ENCODE measurements around the gene SH3BP1. TPM values are rescaled to one million over a fixed set of nuclear protein-coding genes. Genes with fewer than 3 reads are reported as not detected.

SH3BP1 gene
- total and polyA plus RNA-seq, 2 donors (not counting 1 experiment from before 2014, with no cell fraction given) = 2.9 to 3.1 TPM

- peaks cover 2% of the 10 kb centered on the region for H3K4me1 ChIP-seq (ENCODE audit: control insufficient read depth, extremely low read depth, insufficient read depth, low read length)
- H3K9ac ChIP-seq (ENCODE audit: insufficient read depth, low read length) = no peak overlapping the region
- H3K4me2 ChIP-seq (ENCODE audit: extremely low read depth, insufficient read depth, low read length) = no peak overlapping the region
- no peaks in the 10 kb centered on the region for H4K20me1 ChIP-seq (ENCODE audit: control insufficient read depth, extremely low read depth, insufficient read depth, low read length)
- no peak overlapping the region for H2AFZ ChIP-seq (ENCODE audit: low read length)
- DNase-seq (ENCODE audit: low read depth in 2 of 2) = no peak
- H3K9me3 ChIP-seq (ENCODE audit: control insufficient read depth, insufficient read depth, low read depth, low read length) = no peaks in the 10 kb centered on the region
- no peaks in the 10 kb centered on the region for H3K79me2 ChIP-seq (ENCODE audit: control insufficient read depth, insufficient read depth, low read length)
- no peak overlapping the region for H3K27ac ChIP-seq (ENCODE audit: insufficient read depth, low read length)
- peaks cover 11% of the 10 kb centered on the region for H3K36me3 ChIP-seq (ENCODE audit: control insufficient read depth, insufficient read depth, low read length)
- H3K27me3 ChIP-seq (ENCODE audit: control insufficient read depth, insufficient read depth, low read length) = no peaks in the 10 kb centered on the region
- H3K4me3 ChIP-seq (replicated peaks in 1 of 4; ENCODE audit: control extremely low read depth in 1 of 4, insufficient read depth in 1 of 4, low read depth in 3 of 4, low read length in 4 of 4) = no peak overlapping the region
- TF ChIP-seq CTCF (conservative IDR thresholded peaks at IDR 0.05 in 1 of 2, IDR thresholded peaks at IDR 0.05 in 1 of 2; ENCODE audit: low read depth in 1 of 2, low read length in 2 of 2) (no peak), EZH2 (IDR thresholded peaks at IDR 0.05; ENCODE audit: low read length, missing control alignments) (no peak)
These were observed 22.0 kb upstream of the SH3BP1 start for GRCh38 chr22:37617431-37617830.

DNA sequence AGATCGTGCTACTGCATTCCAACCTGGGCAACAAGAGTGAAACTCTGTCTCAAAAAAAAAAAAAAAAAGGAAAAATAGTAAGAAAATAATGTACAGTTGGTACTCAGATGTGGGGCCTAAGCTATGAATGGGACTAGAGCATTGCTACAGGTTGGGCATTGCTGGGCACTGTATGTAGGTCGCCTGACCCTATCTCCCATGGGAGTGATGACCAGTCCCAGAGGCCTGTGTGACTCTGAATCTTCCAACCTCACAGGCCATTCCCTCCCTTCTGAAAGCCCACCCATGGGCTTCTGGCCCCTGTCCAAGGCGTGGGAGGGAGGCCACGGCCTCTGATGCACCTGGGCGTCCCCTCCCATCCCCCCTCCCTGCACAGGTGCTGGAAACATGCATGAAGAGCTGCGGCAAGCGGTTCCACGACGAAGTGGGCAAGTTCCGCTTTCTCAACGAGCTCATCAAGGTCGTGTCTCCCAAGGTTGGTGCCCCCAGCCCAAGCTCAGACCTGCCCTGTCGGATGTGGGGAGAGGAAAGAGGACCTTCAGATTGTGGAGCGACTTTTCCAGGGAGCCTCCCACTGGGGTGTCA, 21.3 kb upstream of the SH3BP1 start:
- Histone ChIP-seq H2AFZ (ENCODE audit: low read length) (no peak overlapping the region), H3K27ac (ENCODE audit: insufficient read depth, low read length) (no peak overlapping the region), H3K9me3 (ENCODE audit: control insufficient read depth, insufficient read depth, low read depth, low read length) (no peaks in the 10 kb centered on the region), H3K4me1 (ENCODE audit: control insufficient read depth, extremely low read depth, insufficient read depth, low read length) (peaks cover 1% of the 10 kb centered on the region), H3K9ac (ENCODE audit: insufficient read depth, low read length) (no peak overlapping the region), H3K4me3 (replicated peaks in 1 of 4; ENCODE audit: control extremely low read depth in 1 of 4, insufficient read depth in 1 of 4, low read depth in 3 of 4, low read length in 4 of 4) (no peak overlapping the region), H3K36me3 (ENCODE audit: control insufficient read depth, insufficient read depth, low read length) (peaks cover 13% of the 10 kb centered on the region), H4K20me1 (ENCODE audit: control insufficient read depth, extremely low read depth, insufficient read depth, low read length) (no peaks in the 10 kb centered on the region), H3K79me2 (ENCODE audit: control insufficient read depth, insufficient read depth, low read length) (no peaks in the 10 kb centered on the region), H3K4me2 (ENCODE audit: extremely low read depth, insufficient read depth, low read length) (no peak overlapping the region), H3K27me3 (ENCODE audit: control insufficient read depth, insufficient read depth, low read length) (no peaks in the 10 kb centered on the region)
- TF ChIP-seq EZH2 (IDR thresholded peaks at IDR 0.05; ENCODE audit: low read length, missing control alignments) (no peak), CTCF (conservative IDR thresholded peaks at IDR 0.05 in 1 of 2, IDR thresholded peaks at IDR 0.05 in 1 of 2; ENCODE audit: low read depth in 1 of 2, low read length in 2 of 2) (no peak)
- DNase-seq (ENCODE audit: low read depth in 2 of 2) = no peak

DNA sequence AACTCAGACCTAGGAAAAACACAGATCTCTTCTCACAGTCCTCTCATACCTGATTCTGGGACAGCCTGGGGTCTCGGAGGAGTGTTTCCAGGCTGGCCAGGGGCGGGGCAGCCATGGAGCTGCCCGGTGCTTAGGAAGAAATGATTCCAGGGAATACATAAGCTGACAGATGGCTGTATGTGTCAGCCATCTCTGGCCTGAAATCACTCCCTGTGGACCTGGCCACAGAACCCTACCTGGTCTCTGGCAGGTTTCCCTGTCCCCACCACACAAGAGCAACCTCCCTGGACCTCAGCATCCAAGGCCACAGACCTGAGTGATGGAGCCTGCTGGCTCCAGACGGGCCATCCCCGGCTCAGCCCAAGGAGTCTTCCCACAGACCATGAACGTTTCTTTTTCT, 20.8 kb upstream of the SH3BP1 start:
- H3K4me2 ChIP-seq (ENCODE audit: extremely low read depth, insufficient read depth, low read length) = no peak overlapping the region
- no peak overlapping the region for H2AFZ ChIP-seq (ENCODE audit: low read length)
- H3K4me1 ChIP-seq (ENCODE audit: control insufficient read depth, extremely low read depth, insufficient read depth, low read length) = no peaks in the 10 kb centered on the region
- TF ChIP-seq EZH2 (IDR thresholded peaks at IDR 0.05; ENCODE audit: low read length, missing control alignments) (no peak), CTCF (conservative IDR thresholded peaks at IDR 0.05 in 1 of 2, IDR thresholded peaks at IDR 0.05 in 1 of 2; ENCODE audit: low read depth in 1 of 2, low read length in 2 of 2) (no peak)
- H3K27ac ChIP-seq (ENCODE audit: insufficient read depth, low read length) = no peak overlapping the region
- H3K79me2 ChIP-seq (ENCODE audit: control insufficient read depth, insufficient read depth, low read length) = no peaks in the 10 kb centered on the region
- peaks cover 15% of the 10 kb centered on the region for H3K36me3 ChIP-seq (ENCODE audit: control insufficient read depth, insufficient read depth, low read length)
- DNase-seq (ENCODE audit: low read depth in 2 of 2) = no peak
- no peaks in the 10 kb centered on the region for H4K20me1 ChIP-seq (ENCODE audit: control insufficient read depth, extremely low read depth, insufficient read depth, low read length)
- H3K4me3 ChIP-seq (replicated peaks in 1 of 4; ENCODE audit: control extremely low read depth in 1 of 4, insufficient read depth in 1 of 4, low read depth in 3 of 4, low read length in 4 of 4) = no peak overlapping the region
- no peaks in the 10 kb centered on the region for H3K9me3 ChIP-seq (ENCODE audit: control insufficient read depth, insufficient read depth, low read depth, low read length)
- no peak overlapping the region for H3K9ac ChIP-seq (ENCODE audit: insufficient read depth, low read length)
- H3K27me3 ChIP-seq (ENCODE audit: control insufficient read depth, insufficient read depth, low read length) = no peaks in the 10 kb centered on the region
